ENCODE data around the gene ENDOU. TPM values are rescaled to one million over a fixed set of nuclear protein-coding genes. Genes with fewer than 3 reads are reported as not detected.

The ENDOU gene
- total and polyA plus RNA-seq, 2 donors from 2014 or later, result 0.28 to 0.91 TPM

GRCh38 chr12:47773062-47773857, 48.0 kb upstream of the ENDOU start, which contains the start of gene SLC48A1:
SLC48A1 (plus strand) TSS chr12:47773238; CDS start chr12:47773305, 67 bp downstream.
- no peaks in the 10 kb centered on the region for H3K27me3 ChIP-seq (ENCODE audit: control insufficient read depth, insufficient read depth, low read length)
- no peaks in the 10 kb centered on the region for H3K36me3 ChIP-seq (ENCODE audit: control insufficient read depth in 2 of 3, insufficient read depth in 3 of 3, low read length in 3 of 3)
- intact Hi-C loops (cut with DNase I), result no loop called here
- H3K9ac ChIP-seq (ENCODE audit: low read length in 3 of 3), result peak within 1 kb of the TSS in 2 of 3 donors; percentile 58 to 76
- H3K4me3 ChIP-seq (ENCODE audit: low read length in 3 of 3), result peak within 1 kb of the TSS; percentile 55 to 73 (median 61)
- DNase-seq (peak; percentile 75 to 91 (median 84)), FAIRE-seq (no peak)
- peak; percentile 40 for TF ChIP-seq CTCF (IDR thresholded peaks at IDR 0.05; ENCODE audit: borderline replicate concordance, extremely low read depth, insufficient read depth)
- H3K4me1 ChIP-seq (ENCODE audit: control insufficient read depth in 2 of 3, insufficient read depth in 2 of 3, low read depth in 1 of 3, low read length in 3 of 3), result peaks cover 0 to 38% (median 14%) of the 10 kb centered on the region in 3 donors
- H3K27ac ChIP-seq (ENCODE audit: low read depth in 2 of 2, low read length in 2 of 2), result peak within 1 kb of the TSS; percentile 60 to 66
- no peaks in the 10 kb centered on the region for H3K9me3 ChIP-seq (ENCODE audit: control insufficient read depth in 2 of 3, insufficient read depth in 1 of 3, low read length in 3 of 3)

- Histone ChIP-seq H3K4me3 (ENCODE audit: low read length in 3 of 3) (peak overlapping the region; percentile 14 to 61 (median 55)), H3K27me3 (ENCODE audit: control insufficient read depth, insufficient read depth, low read length) (no peaks in the 10 kb centered on the region), H3K9me3 (ENCODE audit: control insufficient read depth in 2 of 3, insufficient read depth in 1 of 3, low read length in 3 of 3) (no peaks in the 10 kb centered on the region), H3K27ac (ENCODE audit: low read depth in 2 of 2, low read length in 2 of 2) (no peak overlapping the region), H3K4me1 (ENCODE audit: control insufficient read depth in 2 of 3, insufficient read depth in 2 of 3, low read depth in 1 of 3, low read length in 3 of 3) (peaks cover 0 to 33% (median 14%) of the 10 kb centered on the region in 3 donors), H3K9ac (ENCODE audit: low read length in 3 of 3) (peak overlapping the region in 1 of 3 donors; percentile 49), H3K36me3 (ENCODE audit: control insufficient read depth in 2 of 3, insufficient read depth in 3 of 3, low read length in 3 of 3) (no peaks in the 10 kb centered on the region)
- intact Hi-C loops (cut with DNase I), result no loop called here
- DNase-seq (no peak), FAIRE-seq (no peak)
- no peak for TF ChIP-seq CTCF (IDR thresholded peaks at IDR 0.05; ENCODE audit: borderline replicate concordance, extremely low read depth, insufficient read depth)
These were observed 47.4 kb upstream of the ENDOU start for GRCh38 chr12:47772738-47773061.

GRCh38 chr12:47772094-47772660, 46.9 kb upstream of the ENDOU start:
- TF ChIP-seq CTCF (IDR thresholded peaks at IDR 0.05; ENCODE audit: borderline replicate concordance, extremely low read depth, insufficient read depth), result no peak
- Histone ChIP-seq H3K27ac (ENCODE audit: low read depth in 2 of 2, low read length in 2 of 2) (no peak overlapping the region), H3K9ac (ENCODE audit: low read length in 3 of 3) (peak overlapping the region in 1 of 3 donors; percentile 49), H3K4me3 (ENCODE audit: low read length in 3 of 3) (peak overlapping the region in 1 of 3 donors; percentile 14), H3K27me3 (ENCODE audit: control insufficient read depth, insufficient read depth, low read length) (no peaks in the 10 kb centered on the region), H3K4me1 (ENCODE audit: control insufficient read depth in 2 of 3, insufficient read depth in 2 of 3, low read depth in 1 of 3, low read length in 3 of 3) (peaks cover 0 to 35% (median 14%) of the 10 kb centered on the region in 3 donors), H3K9me3 (ENCODE audit: control insufficient read depth in 2 of 3, insufficient read depth in 1 of 3, low read length in 3 of 3) (no peaks in the 10 kb centered on the region), H3K36me3 (ENCODE audit: control insufficient read depth in 2 of 3, insufficient read depth in 3 of 3, low read length in 3 of 3) (no peaks in the 10 kb centered on the region)
- DNase-seq, result peak in 1 of 5 donors; percentile 41
- intact Hi-C loops (cut with DNase I), result no loop called here
- no peak for FAIRE-seq

All from kidney (tissue), 14 donors.